DND-41 (cell line): Measurements from ENCODE around the gene TRIM46.
"Not testable (repeated sequence)": the region's sequence is repeated elsewhere in the genome, so short reads cannot be mapped to it uniquely, and the experiment has no call there.

Experiments used
- ATAC-seq: fragments of 200-7000 bp; cut with Tn5 transposase; 3 replicates; pipeline ENCODE4 v1.9.1; 2021; ENCODE audit warnings: low read depth; ENCODE audit not compliant: insufficient read depth
- DNase-seq: peaks from one replicate; pipeline ENCODE4 v3.0.0-alpha.2; 2020
- H2AFZ ChIP-seq: 2 replicates; pipeline ENCODE4 v1.6.0; 2012; ENCODE audit warnings: low read depth, low read length
- H3K27ac ChIP-seq: 2 replicates; pipeline ENCODE4 v1.5.1; 2012; ENCODE audit warnings: low read length, inconsistent platforms
- H3K27me3 ChIP-seq: fragments of 200-600 bp; sonication (generic); 2 replicates; pipeline ENCODE4 v1.6.0; 2012; ENCODE audit warnings: low read length, mild to moderate bottlenecking, inconsistent platforms; ENCODE audit not compliant: insufficient read depth, poor library complexity
- H3K36me3 ChIP-seq: 2 replicates; pipeline ENCODE4 v1.5.1; 2012; ENCODE audit warnings: low read length, inconsistent platforms; ENCODE audit not compliant: insufficient read depth
- H3K4me1 ChIP-seq: 2 replicates; pipeline ENCODE4 v1.5.1; 2012; ENCODE audit warnings: mild to moderate bottlenecking, low read length; ENCODE audit not compliant: insufficient read depth
- H3K4me2 ChIP-seq: 2 replicates; pipeline ENCODE4 v1.6.0; 2012; ENCODE audit warnings: mild to moderate bottlenecking, moderate library complexity, low read length, inconsistent platforms; ENCODE audit not compliant: insufficient read depth
- H3K4me3 ChIP-seq, 2 experiments: fragments of 200-600 bp in 1 of 2; shearing (Covaris generic) in 1 of 2; 2 replicates each; pipeline ENCODE4 v1.5.1; 2012 to 2016; ENCODE audit warnings: inconsistent platforms in 2 of 2, low read length in 2 of 2, mild to moderate bottlenecking in 2 of 2, low read depth in 1 of 2, moderate library complexity in 1 of 2
- H3K79me2 ChIP-seq: 2 replicates; pipeline ENCODE4 v1.6.0; 2012; ENCODE audit warnings: low read length, inconsistent platforms; ENCODE audit not compliant: insufficient read depth
- H3K9ac ChIP-seq: 2 replicates; pipeline ENCODE4 v1.6.0; 2012; ENCODE audit warnings: low read depth, mild to moderate bottlenecking, inconsistent platforms, low read length, moderate library complexity
- H3K9me3 ChIP-seq: 2 replicates; pipeline ENCODE4 v1.5.1; 2012; ENCODE audit warnings: low read length, moderate library complexity, mild to moderate bottlenecking, inconsistent platforms; ENCODE audit not compliant: insufficient read depth, severe bottlenecking
- H4K20me1 ChIP-seq: 2 replicates; pipeline ENCODE4 v1.6.0; 2012; ENCODE audit warnings: low read length; ENCODE audit not compliant: insufficient read depth
- EZH2 ChIP-seq: IDR thresholded peaks from 3 replicates; pipeline ENCODE4 v1.6.1; 2012; ENCODE audit warnings: borderline replicate concordance, low read depth, mild to moderate bottlenecking, moderate library complexity, low read length, inconsistent platforms; ENCODE audit not compliant: severe bottlenecking
- TF ChIP-seq, protein P1 (sequence below): IDR thresholded peaks from 2 replicates; pipeline ENCODE4 v1.5.1; 2012; ENCODE audit warnings: borderline replicate concordance, low read length, moderate library complexity, mild to moderate bottlenecking; ENCODE audit not compliant: poor library complexity, severe bottlenecking; ENCODE audit errors: extremely low read depth

TRIM46 gene

DNA sequence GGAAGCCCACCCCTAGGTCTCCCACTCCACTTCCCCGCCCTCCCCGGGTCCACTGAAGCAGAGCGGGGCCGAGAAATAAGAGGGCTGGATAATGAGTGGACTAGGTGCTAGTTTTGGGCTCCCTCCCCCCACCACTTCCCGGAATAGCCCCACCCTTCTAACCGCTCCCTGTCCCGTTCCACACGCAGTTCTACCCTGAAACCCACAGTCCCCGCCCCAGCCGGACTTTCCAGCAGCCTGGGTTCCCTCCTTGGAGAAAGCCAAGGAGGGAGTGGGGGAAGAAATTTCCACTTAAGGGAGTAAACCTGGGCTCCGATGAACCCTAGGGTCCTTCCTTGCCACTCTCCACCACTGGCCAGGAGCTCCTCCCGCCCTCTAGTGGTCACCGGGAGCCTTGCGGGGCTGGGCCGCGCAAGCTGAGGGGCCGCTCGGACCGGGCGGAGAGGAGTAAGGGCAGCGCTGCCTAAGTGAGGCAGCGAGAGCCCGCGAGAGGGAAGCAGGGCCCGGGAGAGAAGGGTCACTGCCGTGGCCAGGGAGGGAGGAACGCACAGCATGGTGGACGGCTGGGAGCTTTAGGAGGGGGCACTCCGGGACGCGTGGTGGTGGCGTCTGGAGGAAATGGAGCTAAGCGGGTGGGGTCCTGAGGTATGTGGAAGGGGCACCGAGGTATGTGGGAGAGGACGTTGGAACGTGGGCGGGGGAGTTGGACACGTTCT is 19.8 kb downstream of the TRIM46 start:
- H3K79me2 ChIP-seq = 0 out of 2 replicates have a peak, but pooled peaks cover 8% of the 10 kb centered on the region
- peak; percentile 54 for ATAC-seq
- peak; percentile 72 for DNase-seq

GRCh38 chr1:155193991-155194240 is 20.3 kb downstream of the TRIM46 start:
- not testable (repeated sequence) for H3K36me3 ChIP-seq, DNase-seq, ATAC-seq, H3K27me3 ChIP-seq, H3K9me3 ChIP-seq, H3K79me2 ChIP-seq, H4K20me1 ChIP-seq
- Histone ChIP-seq H3K4me2 (peak overlapping the region; percentile 95), H3K4me1 (peaks cover 34% of the 10 kb centered on the region), H3K4me3 (peak overlapping the region; percentile 28 to 70; a peak in 3 of 4 replicates), H3K9ac (peak overlapping the region; percentile 84), H2AFZ (peak overlapping the region; percentile 98), H3K27ac (peak overlapping the region; percentile 87)

More for the DNA sequence above, 19.8 kb downstream of the TRIM46 start:
- Histone ChIP-seq H2AFZ (peak overlapping the region; percentile 98), H3K9ac (peak overlapping the region; percentile 84), H3K4me2 (peak overlapping the region; percentile 95), H3K4me1 (peaks cover 34% of the 10 kb centered on the region), H3K27me3 (no peaks in the 10 kb centered on the region), H4K20me1 (0 out of 2 replicates have a peak, but pooled peaks cover 5% of the 10 kb centered on the region), H3K9me3 (no peaks in the 10 kb centered on the region), H3K27ac (peak overlapping the region; percentile 87), H3K4me3 (peak overlapping the region; percentile 28 to 70; a peak in 3 of 4 replicates), H3K36me3 (peaks cover 7% of the 10 kb centered on the region)
- no peak for TF ChIP-seq EZH2
- TF ChIP-seq, protein P1, sequence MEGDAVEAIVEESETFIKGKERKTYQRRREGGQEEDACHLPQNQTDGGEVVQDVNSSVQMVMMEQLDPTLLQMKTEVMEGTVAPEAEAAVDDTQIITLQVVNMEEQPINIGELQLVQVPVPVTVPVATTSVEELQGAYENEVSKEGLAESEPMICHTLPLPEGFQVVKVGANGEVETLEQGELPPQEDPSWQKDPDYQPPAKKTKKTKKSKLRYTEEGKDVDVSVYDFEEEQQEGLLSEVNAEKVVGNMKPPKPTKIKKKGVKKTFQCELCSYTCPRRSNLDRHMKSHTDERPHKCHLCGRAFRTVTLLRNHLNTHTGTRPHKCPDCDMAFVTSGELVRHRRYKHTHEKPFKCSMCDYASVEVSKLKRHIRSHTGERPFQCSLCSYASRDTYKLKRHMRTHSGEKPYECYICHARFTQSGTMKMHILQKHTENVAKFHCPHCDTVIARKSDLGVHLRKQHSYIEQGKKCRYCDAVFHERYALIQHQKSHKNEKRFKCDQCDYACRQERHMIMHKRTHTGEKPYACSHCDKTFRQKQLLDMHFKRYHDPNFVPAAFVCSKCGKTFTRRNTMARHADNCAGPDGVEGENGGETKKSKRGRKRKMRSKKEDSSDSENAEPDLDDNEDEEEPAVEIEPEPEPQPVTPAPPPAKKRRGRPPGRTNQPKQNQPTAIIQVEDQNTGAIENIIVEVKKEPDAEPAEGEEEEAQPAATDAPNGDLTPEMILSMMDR = peak; percentile 98

DNA sequence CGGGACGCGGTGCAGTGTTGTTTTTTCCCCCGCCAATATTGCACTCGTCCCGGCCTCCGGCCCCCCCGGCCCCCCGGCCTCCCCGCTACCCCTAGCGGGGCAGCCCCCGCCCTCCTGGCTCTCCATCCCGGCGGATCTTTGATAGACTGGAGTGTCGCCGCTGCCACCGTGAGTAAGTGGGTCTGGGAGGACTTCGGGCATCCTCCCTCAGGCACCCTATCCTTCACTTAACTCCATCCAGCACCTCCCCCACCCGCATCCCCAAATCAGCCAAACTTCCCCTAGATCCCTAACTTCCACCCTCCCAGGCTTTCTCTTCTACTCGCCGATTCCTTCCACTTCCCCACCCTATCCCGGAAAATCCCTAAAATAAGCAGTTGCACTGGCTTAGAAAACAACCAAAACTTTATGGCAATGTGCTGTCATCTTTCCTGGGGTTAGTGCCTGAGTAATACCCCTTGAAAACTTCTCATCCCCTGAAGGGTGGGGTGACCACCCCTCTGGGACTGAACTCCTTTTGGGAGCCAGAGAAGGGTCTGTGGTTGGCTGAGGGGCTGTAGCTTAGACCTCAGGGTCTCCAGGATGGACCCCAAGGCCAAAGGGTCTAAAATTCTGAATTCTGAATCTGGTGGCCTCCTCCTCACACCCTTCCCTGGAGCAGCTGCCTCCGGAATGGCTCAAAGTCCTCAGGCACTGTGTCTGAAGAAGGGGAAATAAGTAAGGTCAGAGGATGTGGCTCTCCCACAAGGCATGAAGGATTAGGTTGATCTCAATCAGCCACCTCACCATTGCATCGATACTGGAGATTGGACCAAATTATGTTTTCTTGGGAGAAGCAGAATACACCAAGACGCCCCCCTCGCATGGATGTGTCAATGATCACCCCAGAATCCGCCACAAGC is 21.8 kb downstream of the TRIM46 start:
- H2AFZ ChIP-seq = peak overlapping the region; percentile 34; the same call in 1 of the 2 replicates
- DNase-seq = no peak
- H3K4me1 ChIP-seq = peaks cover 34% of the 10 kb centered on the region
- no peak; the same call in 2 of the 3 replicates for ATAC-seq
- H3K27ac ChIP-seq = peak overlapping the region; percentile 30; the same call in 1 of the 2 replicates
- H3K9me3 ChIP-seq = no peaks in the 10 kb centered on the region
- 0 out of 2 replicates have a peak, but pooled peaks cover 8% of the 10 kb centered on the region for H3K79me2 ChIP-seq
- H3K36me3 ChIP-seq = peaks cover 9% of the 10 kb centered on the region
- peak overlapping the region; percentile 22 to 70; a peak in 3 of 4 replicates for H3K4me3 ChIP-seq
- 0 out of 2 replicates have a peak, but pooled peaks cover 5% of the 10 kb centered on the region for H4K20me1 ChIP-seq
- TF ChIP-seq, protein P1 = no peak
- TF ChIP-seq EZH2 = no peak
- peak overlapping the region; percentile 84 for H3K9ac ChIP-seq
- H3K4me2 ChIP-seq = peak overlapping the region; percentile 95
- no peaks in the 10 kb centered on the region for H3K27me3 ChIP-seq
